Measurements from ENCODE around the gene PCBP3. TPM values are rescaled to one million over a fixed set of nuclear protein-coding genes. Genes with fewer than 3 reads are reported as not detected.

The PCBP3 gene
- total and polyA plus RNA-seq, 2 donors (not counting 3 experiments of a cell fraction or from before 2014, with no cell fraction given), result 0.06 to 1.1 TPM

DNA sequence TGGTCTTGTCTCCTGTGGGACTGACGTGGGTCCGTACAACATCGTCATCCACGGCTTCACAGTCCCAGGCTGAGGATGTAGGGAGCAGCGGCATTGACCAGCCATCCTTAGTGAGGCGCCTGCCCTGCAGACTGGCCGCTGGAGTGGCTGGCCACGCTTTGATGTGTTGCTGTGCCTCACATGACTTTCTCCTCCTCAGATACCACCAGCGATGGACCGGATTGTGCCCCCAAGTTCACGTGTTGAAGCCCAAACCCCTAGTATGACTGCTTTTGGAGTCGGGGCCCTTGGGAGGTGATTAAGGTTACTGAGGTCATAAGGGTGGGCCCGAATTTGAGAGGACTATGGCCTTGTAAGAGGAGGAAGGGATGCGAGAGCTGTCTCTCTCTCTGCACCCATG, 122.5 kb downstream of the PCBP3 start:
- dilution Hi-C loops (cut with MboI; ENCODE audit: extremely low pct_ligation_motif_present, low sequenced_read_pairs), result no loop called here
- TF ChIP-seq POLR2AphosphoS5 (IDR thresholded peaks at IDR 0.05; ENCODE audit: insufficient read depth, low read depth, low read length), result no peak
- TF ChIP-seq JUN (IDR thresholded peaks at IDR 0.05; ENCODE audit: borderline replicate concordance, insufficient read depth, insufficient read length, low read depth), result no peak
- TF ChIP-seq, protein P1, sequence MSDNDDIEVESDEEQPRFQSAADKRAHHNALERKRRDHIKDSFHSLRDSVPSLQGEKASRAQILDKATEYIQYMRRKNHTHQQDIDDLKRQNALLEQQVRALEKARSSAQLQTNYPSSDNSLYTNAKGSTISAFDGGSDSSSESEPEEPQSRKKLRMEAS (IDR thresholded peaks at IDR 0.05; ENCODE audit: insufficient read depth, insufficient read length), result no peak
- no peak for TF ChIP-seq EZH2 (IDR thresholded peaks at IDR 0.05; ENCODE audit: borderline replicate concordance, low read depth, low read length, severe bottlenecking)
- TF ChIP-seq CTCF (IDR thresholded peaks at IDR 0.05; ENCODE audit: extremely low read depth in 1 of 2, insufficient read depth in 1 of 2, low read depth in 1 of 2, low read length in 2 of 2), result no peak
- no peak for TF ChIP-seq POLR2A (IDR thresholded peaks at IDR 0.05; ENCODE audit: low read depth, low read length)
- TF ChIP-seq GATA2 (IDR thresholded peaks at IDR 0.05; ENCODE audit: insufficient read depth, insufficient read length, low read depth, low read length), result no peak
- TF ChIP-seq FOS (IDR thresholded peaks at IDR 0.05; ENCODE audit: borderline replicate concordance, insufficient read depth, low read length), result no peak
- TF ChIP-seq MYC (IDR thresholded peaks at IDR 0.05; ENCODE audit: low read depth, low read length), result no peak
- Histone ChIP-seq H3K9me1 (replicated peaks; ENCODE audit: control insufficient read depth, extremely low read depth, insufficient read depth, low read length) (no peaks in the 10 kb centered on the region), H3K9me3 (replicated peaks; ENCODE audit: control insufficient read depth, insufficient read depth, low read length) (no peaks in the 10 kb centered on the region), H3K36me3 (ENCODE audit: control insufficient read depth in 2 of 2, extremely low read depth in 1 of 2, insufficient read depth in 2 of 2, low read length in 2 of 2) (no peaks in the 10 kb centered on the region), H3K79me2 (ENCODE audit: control insufficient read depth, insufficient read depth, low read length) (no peaks in the 10 kb centered on the region), H3K27ac (ENCODE audit: insufficient read depth, low read depth, low read length) (no peak overlapping the region), H3K27me3 (ENCODE audit: control insufficient read depth in 2 of 2, insufficient read depth in 2 of 2, low read length in 2 of 2) (no peaks in the 10 kb centered on the region), H4K20me1 (replicated peaks; ENCODE audit: control insufficient read depth, extremely low read depth, insufficient read depth, low read length) (no peaks in the 10 kb centered on the region), H3K4me1 (ENCODE audit: control insufficient read depth, extremely low read depth, insufficient read depth, low read length) (no peaks in the 10 kb centered on the region), H3K9ac (replicated peaks; ENCODE audit: extremely low read depth, insufficient read depth, low read length) (no peak overlapping the region), H3K4me2 (ENCODE audit: insufficient read depth, low read length) (no peak overlapping the region), H2AFZ (ENCODE audit: low read depth, low read length) (no peak overlapping the region), H3K4me3 (replicated peaks in 1 of 3; ENCODE audit: insufficient read depth in 1 of 3, low read depth in 1 of 3, low read length in 3 of 3) (no peak overlapping the region)
- CTCF ChIA-PET, result no interaction called here
- intact Hi-C loops (cut with micrococcal nuclease), result no loop called here
- FAIRE-seq (no peak), DNase-seq (ENCODE audit: low read depth, low spot score) (no peak)
- BruUV-seq (replicated peaks), result no TSS peak
- POLR2A ChIA-PET, result no interaction called here

Measured in endothelial cell of umbilical vein (primary cell).